Pancreas (tissue), 10 donors: ENCODE results near the gene WDR27. TPM values are rescaled to one million over a fixed set of nuclear protein-coding genes. Genes with fewer than 3 reads are reported as not detected.
A peak's percentile ranks its signal among the peaks of the same experiment; 100 is the strongest.

Experiments
- ATAC-seq, 4 donors: fragments of 200-7000 bp; cut with Tn5 transposase; one replicate each; pipeline versions ENCODE4 v1.8.0 to v1.9.1; 2020; ENCODE audit warnings: mild to moderate bottlenecking in 4 of 4, moderate library complexity in 4 of 4
- DNase-seq, 6 donors: peaks; one replicate each; pipeline ENCODE4 v3.0.0-alpha.2; 2020
- FAIRE-seq: peaks from 2 replicates; lab custom pipeline; 2012; peaks lifted over from hg19 to GRCh38; lab: Jason Lieb, UNC
- H3K27ac ChIP-seq, 4 donors: fragments of 200-600 bp; sonication (generic); 1 replicate in 3 of 4; 2 replicates in 1 of 4; pipeline versions ENCODE4 v1.5.0 to v1.8.0; 2020
- H3K27me3 ChIP-seq, 4 donors: fragments of 200-600 bp; one replicate each; pipeline ENCODE4 v1.8.0; 2021
- H3K36me3 ChIP-seq, 3 donors: fragments of 200-600 bp; sonication (generic) in 1 of 3; one replicate each; pipeline versions ENCODE4 v1.5.0 to v1.8.0; 2020 to 2021
- H3K4me1 ChIP-seq, 3 donors: fragments of 200-600 bp; one replicate each; pipeline ENCODE4 v1.8.0; 2021
- H3K4me3 ChIP-seq, 4 donors: fragments of 200-600 bp; sonication (generic) in 2 of 4; one replicate each; pipeline versions ENCODE4 v1.5.0 to v1.8.0; 2020 to 2021
- H3K9me3 ChIP-seq, 4 donors: fragments of 200-600 bp; one replicate each; pipeline ENCODE4 v1.8.0; 2021
- WGBS, 2 donors: extraction: QIAGEN DNeasy Blood & Tissue Kit; methylation state at CpG; one replicate each; pipeline ENCODE4 v1.1.7; 2013; 5-methylcytosine and 5-hydroxymethylcytosine counted together
- intact Hi-C, 3 donors: fragments of 100-400 bp; cut with DNase I; formaldehyde crosslinking; loops; one replicate each; pipeline versions ENCODE4 v1.11.1 to v1.14.2; 2022
- polyA plus RNA-seq, 2 donors: library from polyadenylated mRNA; stranded (reverse); fragments of 200-250 nt; gene quantifications; one replicate each; pipeline ENCODE4 v1.2.3, GENCODE V29; 2013
- total RNA-seq, 6 donors: library from RNA; stranded (reverse); fragmentation: NEBNext Ultra II Directional in 4 of 6; extraction: Animal tissue kit (Norgen Biotek cat#: 25700) in 4 of 6; gene quantifications; one replicate each; pipeline versions ENCODE4 v1.2.1 to v1.2.4, GENCODE V29; 2021 to 2023
- TF ChIP-seq, protein P1 (sequence below), 4 donors: fragments of 200-600 bp; sonication (generic) in 3 of 4; IDR thresholded peaks; one replicate each; pipeline versions ENCODE4 v1.5.0 to v1.8.0; 2021; ENCODE audit warnings: antibody characterized with exemption in 4 of 4
- donor health status: healthy with polysubstance abuse.
- donor health status: DM: no; HTN: no; CAD: no; lungs with moderate emphysema.
- donor health status: DM: no; HTN: no; CAD: no.
- donor health status: control.
- donor health status: control.
- donor health status: Bipolar disorder and iron deficiency.
- donor health status: DM: yes; HTN: yes; CAD: no.
- donor health status: DM: no; HTN: no; CAD: no.
- donor health status: DM: no; HTN: no; CAD: no.
- donor health status: DM: yes; HTN: yes; CAD: no.

WDR27 gene
- total and polyA plus RNA-seq, 8 donors, result 9.6 to 43.1 (median 16.4) TPM

- H3K4me3 ChIP-seq, result no peak overlapping the region
- no peak for DNase-seq
- WGBS, 2 donors, result 87 to 88% methylated on average over 15 of the region's 15 CpGs
- no peak overlapping the region for H3K27ac ChIP-seq
- intact Hi-C loops, result no loop called here
- no peaks in the 10 kb centered on the region for H3K36me3 ChIP-seq
- H3K4me1 ChIP-seq, result no peaks in the 10 kb centered on the region
- no peak for FAIRE-seq
- no peak for ATAC-seq
- TF ChIP-seq, protein P1, sequence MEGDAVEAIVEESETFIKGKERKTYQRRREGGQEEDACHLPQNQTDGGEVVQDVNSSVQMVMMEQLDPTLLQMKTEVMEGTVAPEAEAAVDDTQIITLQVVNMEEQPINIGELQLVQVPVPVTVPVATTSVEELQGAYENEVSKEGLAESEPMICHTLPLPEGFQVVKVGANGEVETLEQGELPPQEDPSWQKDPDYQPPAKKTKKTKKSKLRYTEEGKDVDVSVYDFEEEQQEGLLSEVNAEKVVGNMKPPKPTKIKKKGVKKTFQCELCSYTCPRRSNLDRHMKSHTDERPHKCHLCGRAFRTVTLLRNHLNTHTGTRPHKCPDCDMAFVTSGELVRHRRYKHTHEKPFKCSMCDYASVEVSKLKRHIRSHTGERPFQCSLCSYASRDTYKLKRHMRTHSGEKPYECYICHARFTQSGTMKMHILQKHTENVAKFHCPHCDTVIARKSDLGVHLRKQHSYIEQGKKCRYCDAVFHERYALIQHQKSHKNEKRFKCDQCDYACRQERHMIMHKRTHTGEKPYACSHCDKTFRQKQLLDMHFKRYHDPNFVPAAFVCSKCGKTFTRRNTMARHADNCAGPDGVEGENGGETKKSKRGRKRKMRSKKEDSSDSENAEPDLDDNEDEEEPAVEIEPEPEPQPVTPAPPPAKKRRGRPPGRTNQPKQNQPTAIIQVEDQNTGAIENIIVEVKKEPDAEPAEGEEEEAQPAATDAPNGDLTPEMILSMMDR (IDR thresholded peaks at IDR 0.05), result no peak
- H3K27me3 ChIP-seq, result no peaks in the 10 kb centered on the region
- H3K9me3 ChIP-seq, result no peaks in the 10 kb centered on the region
Observed at GRCh38 chr6:169498916-169499513, 202.8 kb downstream of the WDR27 start.

DNA sequence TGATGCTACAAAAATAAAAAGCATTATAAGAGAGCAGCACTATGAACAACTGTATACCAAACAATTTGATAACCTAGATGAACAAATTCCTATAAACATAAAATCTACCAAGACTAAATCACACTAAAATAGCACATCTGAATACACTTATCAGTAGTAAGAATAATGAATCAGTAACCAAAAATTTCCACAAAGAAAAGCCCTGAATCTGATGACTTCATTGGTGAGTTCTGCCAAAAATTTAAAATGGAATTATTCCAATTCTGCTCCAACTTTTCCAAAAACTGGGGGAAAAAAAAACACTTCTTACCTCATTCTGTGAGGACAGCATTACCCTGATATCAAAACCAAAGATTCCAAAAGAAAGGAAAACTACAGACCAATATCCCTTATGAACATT, 206.2 kb downstream of the WDR27 start:
- intact Hi-C loops, result no loop called here
- DNase-seq (no peak), FAIRE-seq (peak; percentile 39), ATAC-seq (no peak)
- no peaks in the 10 kb centered on the region for H3K36me3 ChIP-seq
- TF ChIP-seq, protein P1 (IDR thresholded peaks at IDR 0.05), result no peak
- H3K4me1 ChIP-seq, result no peaks in the 10 kb centered on the region
- no peaks in the 10 kb centered on the region for H3K9me3 ChIP-seq
- H3K27me3 ChIP-seq, result no peaks in the 10 kb centered on the region
- no peak overlapping the region for H3K27ac ChIP-seq
- no peak overlapping the region for H3K4me3 ChIP-seq

DNA sequence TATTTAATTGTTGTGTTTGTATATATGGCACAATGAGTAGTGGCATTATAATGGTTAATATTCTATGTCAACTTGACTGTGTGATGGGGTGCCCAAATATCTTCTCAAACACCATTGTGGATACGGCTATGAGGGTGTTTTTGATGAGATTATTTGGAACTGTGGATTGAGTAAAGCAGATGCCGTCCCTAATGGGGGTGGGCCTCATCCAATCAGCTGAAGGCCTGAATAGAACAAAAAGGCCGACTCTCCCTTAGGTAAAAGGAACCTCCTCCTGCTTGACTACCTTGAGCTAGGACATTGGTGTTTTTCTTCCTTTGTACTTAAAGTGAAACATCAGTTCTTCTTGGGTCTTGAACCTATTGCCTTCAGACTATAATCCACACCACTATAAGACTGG, 207.8 kb downstream of the WDR27 start:
- intact Hi-C loops, result no loop called here
- no peak overlapping the region for H3K4me3 ChIP-seq
- no peaks in the 10 kb centered on the region for H3K36me3 ChIP-seq
- no peaks in the 10 kb centered on the region for H3K4me1 ChIP-seq
- no peaks in the 10 kb centered on the region for H3K9me3 ChIP-seq
- FAIRE-seq (no peak), DNase-seq (no peak), ATAC-seq (no peak)
- TF ChIP-seq, protein P1 (IDR thresholded peaks at IDR 0.05), result no peak
- 89 to 97% methylated on average over 3 of the region's 3 CpGs for WGBS, 2 donors
- no peaks in the 10 kb centered on the region for H3K27me3 ChIP-seq
- no peak overlapping the region for H3K27ac ChIP-seq

DNA sequence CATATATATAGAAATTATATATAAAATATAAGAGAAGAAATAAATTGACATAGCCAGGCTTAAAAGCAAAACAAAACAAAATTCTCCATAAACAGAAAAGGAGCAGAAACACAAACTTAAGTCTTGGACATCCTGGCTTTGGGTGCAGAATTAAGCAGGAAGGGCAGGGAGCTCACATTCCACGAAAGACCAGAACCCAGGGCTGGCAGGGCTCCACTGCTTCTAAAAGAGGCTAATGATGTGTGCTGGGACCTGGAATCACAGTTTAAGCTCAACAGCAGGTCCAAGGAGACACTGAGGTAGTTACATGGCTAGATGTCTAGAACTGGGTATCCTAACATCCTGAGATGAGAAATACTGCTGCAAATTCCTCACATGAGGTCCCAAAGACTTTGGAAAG, 210.3 kb downstream of the WDR27 start:
- WGBS, 2 donors, result 82 to 91% methylated on average over 1 of the region's 1 CpG
- intact Hi-C loops, result no loop called here

DNA sequence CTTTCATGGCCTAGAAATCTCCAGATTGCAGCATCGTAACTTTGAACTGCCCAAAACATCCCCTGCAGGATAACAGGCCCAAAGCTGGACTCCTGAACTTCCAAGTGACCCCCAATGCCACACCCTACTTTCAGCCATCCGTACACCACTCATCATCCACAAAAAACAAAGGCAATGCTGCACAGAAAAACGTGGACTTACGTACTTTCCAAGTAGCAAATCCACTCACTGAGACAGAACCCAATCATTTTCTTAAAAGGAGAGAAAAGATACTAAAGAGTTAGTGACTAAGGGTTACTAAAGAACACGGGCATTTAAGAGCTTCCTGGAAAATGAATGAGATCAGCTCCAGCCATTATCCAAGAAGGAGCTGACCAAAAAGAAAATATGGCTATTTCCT, 211.0 kb downstream of the WDR27 start:
- intact Hi-C loops, result no loop called here
- ATAC-seq (peak in 1 of 4 donors; percentile 32), FAIRE-seq (no peak), DNase-seq (no peak)
- Histone ChIP-seq H3K4me3 (no peak overlapping the region), H3K27me3 (no peaks in the 10 kb centered on the region), H3K27ac (no peak overlapping the region), H3K9me3 (no peaks in the 10 kb centered on the region), H3K4me1 (no peaks in the 10 kb centered on the region), H3K36me3 (no peaks in the 10 kb centered on the region)
- TF ChIP-seq, protein P1 (IDR thresholded peaks at IDR 0.05), result no peak
- 71 to 78% methylated on average over 5 of the region's 5 CpGs for WGBS, 2 donors

More for the DNA sequence above, 210.3 kb downstream of the WDR27 start:
- no peak overlapping the region for H3K4me3 ChIP-seq
- H3K27ac ChIP-seq, result no peak overlapping the region
- no peaks in the 10 kb centered on the region for H3K27me3 ChIP-seq
- ATAC-seq (no peak), DNase-seq (no peak), FAIRE-seq (no peak)
- no peaks in the 10 kb centered on the region for H3K4me1 ChIP-seq
- H3K36me3 ChIP-seq, result no peaks in the 10 kb centered on the region
- H3K9me3 ChIP-seq, result no peaks in the 10 kb centered on the region
- TF ChIP-seq, protein P1 (IDR thresholded peaks at IDR 0.05), result no peak
